Lower leg skin (tissue), 4 donors: ENCODE data around the gene IGSF3. TPM values are rescaled to one million over a fixed set of nuclear protein-coding genes. Genes with fewer than 3 reads are reported as not detected.

Source experiments
- DNase-seq, 2 donors: peaks; one replicate each; pipeline ENCODE4 v3.0.0-alpha.2; 2019; ENCODE audit warnings: low spot score in 2 of 2
- H3K4me3 ChIP-seq: fragments of 200-600 bp; sonication (generic); 2 replicates; pipeline ENCODE4 v1.5.1; 2017; ENCODE audit warnings: mild to moderate bottlenecking, low read depth; ENCODE audit not compliant: poor library complexity, severe bottlenecking
- CTCF ChIP-seq, 3 donors: fragments of 450-650 bp; IDR thresholded peaks; one replicate each; pipeline ENCODE4 v1.5.1; 2016; ENCODE audit warnings: antibody characterized with exemption in 3 of 3, mild to moderate bottlenecking in 3 of 3, moderate library complexity in 2 of 3
- POLR2A ChIP-seq, 2 donors: fragments of 450-650 bp; IDR thresholded peaks; one replicate each; pipeline ENCODE4 v1.6.1; 2016 to 2017; ENCODE audit warnings: antibody characterized with exemption in 2 of 2, mild to moderate bottlenecking in 1 of 2, moderate library complexity in 1 of 2
- WGBS, 2 donors: methylation state at CpG; one replicate each; pipeline ENCODE4 v1.1.5; 2018; 5-methylcytosine and 5-hydroxymethylcytosine counted together
- intact Hi-C: fragments of 100-400 bp; cut with DNase I; formaldehyde crosslinking; loops from one replicate; pipeline ENCODE4 v1.15.0; 2023; ENCODE audit warnings: low total_unique reads
- total RNA-seq, 4 donors: library from RNA; depleted of rRNA; stranded (reverse); fragments of >200 nt; gene quantifications; one replicate each; pipeline ENCODE4 v1.1.0, GENCODE V29; 2016

IGSF3 gene
- total RNA-seq, 4 donors from 2014 or later: 51.1 to 61.0 (median 57.1) TPM

DNA sequence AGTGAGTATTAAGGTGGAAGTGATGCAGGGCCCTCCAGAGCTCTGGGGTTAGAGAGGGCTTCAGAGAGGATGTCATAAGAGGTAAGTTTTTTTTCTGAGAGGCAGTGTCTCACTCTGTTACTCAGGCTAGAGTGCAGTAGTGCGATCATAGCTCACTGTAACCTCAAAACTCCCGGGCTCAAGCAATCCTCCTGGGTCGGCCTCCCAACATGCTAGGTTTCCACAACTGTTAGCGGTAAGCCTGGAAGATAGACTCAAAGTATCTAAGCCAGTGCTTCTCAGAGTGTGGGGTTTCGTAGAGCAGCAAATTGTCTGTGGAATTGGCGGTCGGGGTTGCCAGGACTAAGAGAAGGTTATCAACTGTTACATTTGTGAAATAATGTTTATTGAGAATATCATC is 18.6 kb upstream of the IGSF3 start:
- TF ChIP-seq POLR2A (IDR thresholded peaks at IDR 0.05): no peak
- no peak for TF ChIP-seq CTCF (IDR thresholded peaks at IDR 0.05)
- intact Hi-C loops: no loop called here
- no peak overlapping the region for H3K4me3 ChIP-seq
- 96 to 97% methylated on average over 7 of the region's 7 CpGs for WGBS, 2 donors
- DNase-seq: no peak

DNA sequence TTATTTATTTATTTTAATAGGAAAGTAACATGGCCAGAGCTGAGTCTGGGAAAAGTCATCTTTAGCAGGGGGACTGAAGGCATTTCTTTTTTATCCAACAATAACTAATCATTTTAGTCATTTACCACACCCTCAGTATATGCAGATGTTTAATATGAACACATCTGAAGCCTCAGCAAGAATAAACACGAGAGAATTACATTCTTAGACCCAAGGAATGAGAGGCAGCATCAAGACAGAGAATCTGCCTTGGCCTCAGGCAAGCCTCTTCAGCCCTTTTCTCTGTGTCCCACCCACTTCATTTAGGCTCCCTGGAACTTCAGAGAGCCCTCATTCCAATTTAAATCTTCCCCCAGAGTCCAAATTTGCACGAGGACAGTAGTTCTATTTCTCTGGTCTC is 17.0 kb upstream of the IGSF3 start:
- no peak for TF ChIP-seq CTCF (IDR thresholded peaks at IDR 0.05)
- TF ChIP-seq POLR2A (IDR thresholded peaks at IDR 0.05): no peak
- H3K4me3 ChIP-seq: no peak overlapping the region
- no peak for DNase-seq
- intact Hi-C loops: no loop called here
- 42 to 49% methylated on average over 2 of the region's 2 CpGs for WGBS, 2 donors

GRCh38 chr1:116682641-116683221 is 15.2 kb upstream of the IGSF3 start:
- 62 to 64% methylated on average over 4 of the region's 4 CpGs for WGBS, 2 donors

DNA sequence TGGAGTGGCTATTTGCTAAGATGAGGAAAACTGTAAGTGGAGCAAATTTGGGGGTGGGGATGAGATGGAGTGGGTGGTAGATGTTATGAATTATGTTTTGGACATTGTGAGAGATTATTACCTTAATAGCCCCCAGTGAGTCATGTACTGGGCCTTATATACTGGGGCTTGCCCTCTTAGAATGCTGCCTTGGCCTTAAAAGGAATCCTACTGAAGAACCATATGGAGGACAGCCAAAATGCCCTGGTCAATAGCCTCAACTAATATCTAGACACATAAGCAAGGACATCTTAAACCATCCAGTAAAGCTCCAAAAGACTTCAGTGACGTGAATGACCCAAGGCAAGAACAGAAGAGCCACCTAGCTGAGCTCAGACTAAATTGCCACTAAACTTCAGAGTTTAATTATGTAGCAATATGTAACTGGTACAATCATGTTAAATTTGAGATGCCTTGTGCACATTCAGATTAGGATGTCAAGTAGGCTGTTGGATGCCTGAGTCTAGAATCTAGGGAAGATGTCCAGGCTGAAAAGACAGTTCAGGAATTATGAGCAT is 13.9 kb upstream of the IGSF3 start:
- no peak overlapping the region for H3K4me3 ChIP-seq
- no peak for TF ChIP-seq CTCF (IDR thresholded peaks at IDR 0.05)
- no peak for TF ChIP-seq POLR2A (IDR thresholded peaks at IDR 0.05)
- no peak for DNase-seq
- 90 to 93% methylated on average over 1 of the region's 1 CpG for WGBS, 2 donors
- intact Hi-C loops: no loop called here

More at GRCh38 chr1:116682641-116683221, 15.2 kb upstream of the IGSF3 start:
- no peak for DNase-seq
- H3K4me3 ChIP-seq: no peak overlapping the region
- TF ChIP-seq CTCF (IDR thresholded peaks at IDR 0.05) (no peak), POLR2A (IDR thresholded peaks at IDR 0.05) (no peak)
- intact Hi-C loops: no loop called here

GRCh38 chr1:116680752-116681151 is 13.2 kb upstream of the IGSF3 start:
- H3K4me3 ChIP-seq: no peak overlapping the region
- intact Hi-C loops: no loop called here
- DNase-seq: no peak
- TF ChIP-seq CTCF (IDR thresholded peaks at IDR 0.05): no peak
- no peak for TF ChIP-seq POLR2A (IDR thresholded peaks at IDR 0.05)
- 45 to 58% methylated on average over 4 of the region's 4 CpGs for WGBS, 2 donors
